Measurements from ENCODE around the gene OR10AD1. TPM values are rescaled to one million over a fixed set of nuclear protein-coding genes. Genes with fewer than 3 reads are reported as not detected.
A peak's percentile ranks its signal among the peaks of the same experiment; 100 is the strongest.

The OR10AD1 gene
- total RNA-seq, 4 donors from 2014 or later: not detected

DNA sequence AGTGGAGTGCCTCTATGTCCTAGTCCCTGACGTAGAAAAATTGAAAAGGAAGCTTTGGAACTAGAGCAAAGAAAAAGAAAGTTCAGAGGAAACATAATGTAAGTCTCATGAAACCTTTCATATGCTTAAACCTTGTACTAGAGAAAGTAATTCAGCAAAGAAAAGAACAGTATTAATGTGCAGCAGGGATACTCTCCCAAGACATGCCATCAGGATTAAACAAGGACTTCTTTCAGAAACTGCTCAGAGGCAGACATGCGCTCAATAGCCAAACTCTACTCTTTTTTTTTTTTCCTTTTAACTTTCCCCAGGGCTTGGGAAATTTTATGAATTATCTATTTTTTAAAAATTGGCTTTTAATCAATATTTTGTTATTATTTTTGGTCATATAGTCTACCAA, 38.6 kb downstream of the OR10AD1 start:
- Histone ChIP-seq H3K4me1 (peaks cover 26 to 46% of the 10 kb centered on the region in 2 donors), H3K9me3 (no peaks in the 10 kb centered on the region), H3K27me3 (no peaks in the 10 kb centered on the region), H3K27ac (peak overlapping the region; percentile 86 to 98 (median 90)), H3K4me3 (no peak overlapping the region), H3K36me3 (no peaks in the 10 kb centered on the region)
- intact Hi-C loops (cut with DNase I; ENCODE audit: low total_unique reads): loop anchor here (2.0 to 10.0 kb wide), 2 partner anchors 202 to 350 kb away; partner anchors contain the start of genes HDAC7 and TMEM106C
- DNase-seq: no peak
- peak in 1 of 2 donors; percentile 7 for ATAC-seq
- in situ Hi-C loops (cut with MboI; ENCODE audit: low sequenced_read_pairs in 4 of 4): loop anchor here in 1 of 4 donors (10.0 kb wide), 1 partner anchor 80 kb away; no protein-coding TSS in a partner anchor
- TF ChIP-seq, protein P1, sequence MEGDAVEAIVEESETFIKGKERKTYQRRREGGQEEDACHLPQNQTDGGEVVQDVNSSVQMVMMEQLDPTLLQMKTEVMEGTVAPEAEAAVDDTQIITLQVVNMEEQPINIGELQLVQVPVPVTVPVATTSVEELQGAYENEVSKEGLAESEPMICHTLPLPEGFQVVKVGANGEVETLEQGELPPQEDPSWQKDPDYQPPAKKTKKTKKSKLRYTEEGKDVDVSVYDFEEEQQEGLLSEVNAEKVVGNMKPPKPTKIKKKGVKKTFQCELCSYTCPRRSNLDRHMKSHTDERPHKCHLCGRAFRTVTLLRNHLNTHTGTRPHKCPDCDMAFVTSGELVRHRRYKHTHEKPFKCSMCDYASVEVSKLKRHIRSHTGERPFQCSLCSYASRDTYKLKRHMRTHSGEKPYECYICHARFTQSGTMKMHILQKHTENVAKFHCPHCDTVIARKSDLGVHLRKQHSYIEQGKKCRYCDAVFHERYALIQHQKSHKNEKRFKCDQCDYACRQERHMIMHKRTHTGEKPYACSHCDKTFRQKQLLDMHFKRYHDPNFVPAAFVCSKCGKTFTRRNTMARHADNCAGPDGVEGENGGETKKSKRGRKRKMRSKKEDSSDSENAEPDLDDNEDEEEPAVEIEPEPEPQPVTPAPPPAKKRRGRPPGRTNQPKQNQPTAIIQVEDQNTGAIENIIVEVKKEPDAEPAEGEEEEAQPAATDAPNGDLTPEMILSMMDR (IDR thresholded peaks at IDR 0.05 in 4 of 5, conservative IDR thresholded peaks at IDR 0.05 in 1 of 5): no peak
- TF ChIP-seq POLR2A (IDR thresholded peaks at IDR 0.05): no peak

DNA sequence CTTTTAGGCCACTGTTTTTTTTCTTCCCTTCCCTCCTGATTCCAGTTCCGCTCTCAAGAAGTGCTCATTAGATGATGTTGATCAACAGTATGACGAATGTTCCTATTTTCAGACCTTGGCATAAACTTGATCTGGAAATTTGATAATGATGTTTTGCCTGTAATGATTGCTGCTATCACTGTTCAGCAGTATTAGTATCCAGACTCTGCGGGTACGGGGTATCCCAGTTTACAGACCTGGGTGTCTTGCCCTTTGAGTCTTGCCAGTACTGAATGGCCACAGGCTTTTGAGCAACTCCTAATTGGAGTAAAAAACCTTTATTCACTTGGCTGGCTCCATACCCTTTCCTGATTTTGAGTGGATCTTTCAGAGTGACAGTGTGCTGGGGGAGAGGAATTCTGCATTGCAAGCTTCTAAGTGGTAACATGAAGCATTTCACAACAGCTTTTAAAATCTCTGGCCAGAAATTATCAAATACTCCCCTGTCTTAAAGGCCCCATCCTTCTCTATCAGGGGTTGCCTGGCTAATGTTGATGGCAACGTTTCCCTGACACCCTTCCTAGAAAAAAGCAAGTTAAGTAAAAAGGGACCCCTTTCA, 39.8 kb downstream of the OR10AD1 start:
- H3K27me3 ChIP-seq: no peaks in the 10 kb centered on the region
- ATAC-seq (peak; percentile 79 to 85), DNase-seq (no peak)
- H3K36me3 ChIP-seq: no peaks in the 10 kb centered on the region
- in situ Hi-C loops (cut with MboI; ENCODE audit: low sequenced_read_pairs in 4 of 4): loop anchor here in 1 of 4 donors (10.0 kb wide), 1 partner anchor 78 kb away; no protein-coding TSS in a partner anchor
- H3K27ac ChIP-seq: peak overlapping the region; percentile 86 to 98 (median 90)
- no peaks in the 10 kb centered on the region for H3K9me3 ChIP-seq
- peak in 1 of 2 donors; percentile 57 for TF ChIP-seq POLR2A (IDR thresholded peaks at IDR 0.05)
- TF ChIP-seq, protein P1 (IDR thresholded peaks at IDR 0.05 in 4 of 5, conservative IDR thresholded peaks at IDR 0.05 in 1 of 5): no peak
- peaks cover 27 to 55% of the 10 kb centered on the region in 2 donors for H3K4me1 ChIP-seq
- intact Hi-C loops (cut with DNase I; ENCODE audit: low total_unique reads): loop anchor here (1.0 to 10.0 kb wide), 2 partner anchors 58 to 348 kb away; partner anchors contain the start of gene HDAC7
- H3K4me3 ChIP-seq: peak overlapping the region in 1 of 4 donors; percentile 22

DNA sequence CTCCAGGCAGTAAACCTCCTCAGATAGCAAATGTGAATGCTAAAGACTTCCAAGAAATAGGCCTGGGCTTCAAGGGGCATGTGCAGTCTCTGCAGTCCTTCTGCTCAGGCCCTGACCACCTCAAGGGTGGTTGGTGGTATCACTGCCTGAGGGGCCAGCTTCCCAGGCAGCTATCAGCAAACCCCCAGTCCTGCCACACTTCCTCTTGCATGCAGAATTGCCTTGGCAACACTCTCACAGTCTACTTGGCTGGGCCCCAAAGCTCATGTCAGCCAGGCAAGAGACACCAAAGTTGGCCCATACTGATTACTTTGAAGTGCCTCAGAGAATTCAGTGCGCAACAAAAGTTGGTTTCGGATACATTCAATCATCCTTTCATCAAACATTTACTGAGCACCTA, 42.3 kb downstream of the OR10AD1 start:
- Histone ChIP-seq H3K4me1 (peaks cover 41 to 70% of the 10 kb centered on the region in 2 donors), H3K27ac (peak overlapping the region; percentile 86 to 98 (median 90)), H3K27me3 (no peaks in the 10 kb centered on the region), H3K4me3 (no peak overlapping the region), H3K36me3 (no peaks in the 10 kb centered on the region), H3K9me3 (no peaks in the 10 kb centered on the region)
- ATAC-seq: no peak
- DNase-seq: peak in 1 of 2 donors; percentile 58
- in situ Hi-C loops (cut with MboI; ENCODE audit: low sequenced_read_pairs in 4 of 4): loop anchor here in 1 of 4 donors (10.0 kb wide), 1 partner anchor 76 kb away; no protein-coding TSS in a partner anchor
- intact Hi-C loops (cut with DNase I; ENCODE audit: low total_unique reads): loop anchor here (10.0 kb wide), 1 partner anchor 346 kb away; the partner anchor contains the start of gene HDAC7
- TF ChIP-seq, protein P1 (IDR thresholded peaks at IDR 0.05 in 4 of 5, conservative IDR thresholded peaks at IDR 0.05 in 1 of 5): no peak
- no peak for TF ChIP-seq POLR2A (IDR thresholded peaks at IDR 0.05)

DNA sequence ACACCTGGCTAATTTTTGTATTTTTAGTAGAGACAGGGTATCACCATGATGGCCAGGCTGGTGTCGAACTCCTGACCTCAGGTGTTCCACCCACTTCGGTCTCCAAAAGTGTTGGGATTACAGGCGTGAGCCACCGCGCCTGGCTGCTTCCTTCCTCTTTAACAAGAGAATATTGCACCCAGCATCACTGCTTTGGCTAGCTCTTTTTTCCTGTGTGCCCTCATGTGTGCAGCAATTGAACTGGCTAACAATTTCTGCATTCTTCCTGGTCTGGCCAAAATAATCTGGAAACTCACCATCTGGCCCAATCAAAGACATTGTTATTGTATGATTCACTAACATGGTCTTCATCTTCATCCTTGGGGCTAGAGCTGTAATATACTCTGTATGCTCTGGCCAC, 43.0 kb downstream of the OR10AD1 start:
- intact Hi-C loops (cut with DNase I; ENCODE audit: low total_unique reads) (loop anchor here (10.0 kb wide), 1 partner anchor 345 kb away; the partner anchor contains the start of gene HDAC7), in situ Hi-C loops (cut with MboI; ENCODE audit: low sequenced_read_pairs in 4 of 4) (loop anchor here in 1 of 4 donors (10.0 kb wide), 1 partner anchor 75 kb away; no protein-coding TSS in a partner anchor)
- DNase-seq (peak in 1 of 2 donors; percentile 22), ATAC-seq (no peak)
- Histone ChIP-seq H3K27me3 (no peaks in the 10 kb centered on the region), H3K9me3 (no peaks in the 10 kb centered on the region), H3K36me3 (peaks cover 0 to 3% of the 10 kb centered on the region in 2 donors), H3K4me3 (no peak overlapping the region), H3K27ac (peak overlapping the region in 3 of 4 donors; percentile 86 to 98 (median 90)), H3K4me1 (peaks cover 46 to 74% of the 10 kb centered on the region in 2 donors)
- TF ChIP-seq, protein P1 (IDR thresholded peaks at IDR 0.05 in 4 of 5, conservative IDR thresholded peaks at IDR 0.05 in 1 of 5): no peak
- no peak for TF ChIP-seq POLR2A (IDR thresholded peaks at IDR 0.05)
